ENCODE data around the gene RAMP1. TPM values are rescaled to one million over a fixed set of nuclear protein-coding genes. Genes with fewer than 3 reads are reported as not detected.
A peak's percentile ranks its signal among the peaks of the same experiment; 100 is the strongest.
"Not testable (repeated sequence)": the region's sequence is repeated elsewhere in the genome, so short reads cannot be mapped to it uniquely, and the experiment has no call there.

The RAMP1 gene
- total RNA-seq, 1 experiment from 2014 or later: 35.8 TPM

DNA sequence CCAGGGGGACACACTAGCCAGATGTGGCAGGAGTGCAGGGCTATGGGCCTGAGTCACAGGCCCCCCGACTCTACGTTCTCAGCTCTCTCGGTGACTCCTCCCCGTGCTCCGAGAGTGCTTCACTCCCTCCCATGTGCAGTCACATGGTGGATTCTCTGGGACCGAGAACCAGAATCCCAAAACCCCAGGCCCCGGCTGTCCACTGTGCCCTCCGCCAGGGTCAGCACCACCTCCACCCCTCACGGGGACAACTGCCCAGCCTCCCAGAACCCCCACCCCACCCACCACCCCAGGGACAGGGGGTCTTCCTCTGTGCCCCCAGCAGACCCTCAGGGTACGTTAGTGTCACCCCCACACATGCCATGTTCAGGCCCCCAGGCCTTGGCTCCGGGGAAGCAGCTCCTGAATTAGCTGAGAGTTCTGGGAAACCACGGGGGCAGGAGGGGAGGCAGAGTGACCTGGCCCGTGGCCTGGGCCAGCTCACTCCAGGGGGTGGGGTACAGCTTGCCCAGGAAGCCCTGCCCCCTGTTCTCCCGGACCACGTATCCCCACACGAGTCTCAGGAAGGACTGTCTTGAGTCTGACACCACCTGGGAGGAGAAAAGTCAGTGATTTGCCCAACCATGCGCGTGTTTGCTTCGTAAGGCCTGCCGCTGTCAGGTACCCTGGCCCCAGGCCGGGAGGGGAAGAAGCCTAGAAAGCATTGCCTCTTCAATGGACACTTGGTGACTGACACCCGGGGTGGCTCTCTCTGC is 4.4 kb downstream of the RAMP1 start:
- peak; percentile 24 for DNase-seq (ENCODE audit: low read depth)

DNA sequence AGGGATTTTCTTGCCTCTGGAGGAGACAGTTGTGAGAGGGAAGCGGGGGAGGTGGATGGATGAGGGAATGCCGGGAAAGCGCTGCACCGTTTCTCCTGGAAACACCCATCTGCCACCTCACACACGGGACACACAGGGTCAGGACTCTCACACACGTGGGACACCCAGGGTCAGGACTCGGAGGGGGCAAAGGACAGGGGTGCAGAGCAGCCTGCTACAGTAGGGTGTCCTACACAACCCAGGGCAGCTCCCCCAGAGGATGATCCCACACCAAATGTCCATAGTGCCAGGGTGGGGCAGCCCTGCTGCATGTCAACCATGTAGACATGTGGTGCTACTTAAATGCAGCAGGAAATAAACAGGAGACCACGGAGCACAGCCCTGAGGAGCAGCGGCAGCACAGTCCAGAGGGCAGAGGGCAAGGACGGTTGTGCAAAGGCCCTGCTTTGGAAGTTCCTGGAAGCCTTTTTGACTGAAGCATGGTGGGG is 5.1 kb downstream of the RAMP1 start:
- no peak for DNase-seq (ENCODE audit: low read depth)

DNA sequence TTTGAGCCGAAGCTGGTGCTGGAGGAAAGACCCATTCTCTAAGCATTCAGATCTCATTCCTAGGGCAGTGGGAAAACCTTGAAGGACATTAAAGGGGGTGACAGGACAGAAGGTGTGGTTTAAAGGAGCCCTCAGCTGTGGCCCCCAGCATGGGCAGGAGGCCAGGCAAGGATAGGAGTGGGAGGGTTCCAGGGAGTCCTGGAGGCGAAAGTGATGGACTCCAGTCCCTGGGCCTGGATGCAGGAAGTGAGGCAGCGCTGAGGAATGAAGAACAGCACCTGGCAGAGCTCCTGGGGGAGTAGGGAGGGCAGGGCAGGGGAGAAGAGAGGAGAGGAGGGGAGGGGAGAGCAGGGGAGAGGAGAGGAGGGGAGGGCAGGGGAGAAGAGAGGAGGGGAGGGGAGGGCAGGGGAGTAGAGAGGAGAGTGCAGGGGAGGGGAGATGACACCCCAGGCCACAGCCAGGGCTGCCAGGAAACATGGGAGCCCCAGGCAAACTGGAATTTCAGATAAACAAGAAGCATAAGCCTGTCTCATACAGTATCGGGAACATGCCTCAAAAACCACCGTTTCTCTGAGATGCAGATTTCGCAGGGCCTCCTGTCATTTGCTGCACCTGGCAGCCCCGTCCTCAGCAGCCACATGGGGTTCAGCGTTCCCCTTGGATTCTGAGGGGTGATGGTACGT is 5.7 kb downstream of the RAMP1 start:
- DNase-seq (ENCODE audit: low read depth): peak; percentile 86

GRCh38 chr2:237865623-237866041 is 6.2 kb downstream of the RAMP1 start:
- peak; percentile 43 for DNase-seq (ENCODE audit: low read depth)

- peak; percentile 71 for DNase-seq (ENCODE audit: low read depth)
Measured at GRCh38 chr2:237866101-237866621, 6.7 kb downstream of the RAMP1 start.

DNA sequence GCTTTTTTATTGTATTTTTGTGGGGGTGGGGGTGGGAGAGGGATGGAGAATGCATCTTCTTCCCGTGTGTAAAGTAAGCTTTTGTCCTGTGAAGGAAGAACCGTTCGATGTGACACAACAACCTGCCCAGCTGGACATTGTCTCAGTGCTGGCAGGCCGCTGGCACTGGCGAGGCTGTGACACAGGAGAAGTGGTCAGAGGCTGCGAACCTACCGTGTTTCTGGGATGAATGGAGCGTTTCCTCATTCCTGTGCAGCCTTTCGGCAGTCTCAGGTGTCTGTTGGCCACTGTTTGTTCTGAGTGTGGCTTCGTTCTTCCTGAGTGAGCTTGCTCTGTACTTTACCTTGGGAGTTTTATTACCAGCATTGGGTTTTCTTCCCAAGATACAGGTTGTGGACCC is 8.0 kb downstream of the RAMP1 start:
- DNase-seq (ENCODE audit: low read depth): no peak

GRCh38 chr2:237868074-237868473 is 8.7 kb downstream of the RAMP1 start:
- not testable (repeated sequence) for DNase-seq (ENCODE audit: low read depth)

GRCh38 chr2:237868631-237869342 is 9.4 kb downstream of the RAMP1 start:
- peak; percentile 36 for DNase-seq (ENCODE audit: low read depth)

DNA sequence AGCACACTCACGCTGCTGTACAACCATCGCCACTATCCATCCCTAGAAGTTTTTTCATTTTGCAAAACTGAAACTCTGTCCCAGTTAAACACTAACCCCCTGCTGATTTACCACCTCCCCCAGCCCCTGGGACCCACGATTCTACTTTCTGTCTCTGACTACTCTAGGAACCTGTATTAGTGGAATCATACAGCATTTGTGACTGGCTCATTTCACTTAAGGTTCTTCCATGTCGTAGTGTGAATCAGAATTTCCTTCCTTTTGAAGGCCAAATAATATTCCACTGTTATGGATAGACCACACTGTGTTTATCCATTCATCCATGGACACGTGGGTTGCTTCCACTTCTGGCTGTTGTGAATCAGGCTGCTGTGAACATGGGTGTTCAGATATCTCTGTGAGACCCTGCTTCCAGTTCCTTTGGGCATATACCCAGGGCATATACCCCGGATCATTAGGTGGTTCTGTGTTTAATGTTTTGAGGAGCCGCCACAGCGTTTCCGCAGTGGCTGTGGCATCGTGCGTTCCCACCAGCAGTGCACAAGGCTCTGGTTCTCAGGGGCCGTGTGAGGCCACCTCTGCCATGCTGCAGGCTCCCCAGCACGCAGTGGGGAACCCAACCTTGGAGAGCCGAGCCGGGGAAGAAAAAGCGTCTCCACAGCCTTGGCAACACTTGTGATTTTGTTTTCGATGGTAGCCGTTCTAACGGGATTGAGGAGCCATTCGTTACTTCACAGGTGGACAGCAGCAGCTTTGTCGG is 10.1 kb downstream of the RAMP1 start:
- no peak for DNase-seq (ENCODE audit: low read depth)

- DNase-seq (ENCODE audit: low read depth): no peak
Measured at GRCh38 chr2:237870126-237870525, 10.7 kb downstream of the RAMP1 start.

DNA sequence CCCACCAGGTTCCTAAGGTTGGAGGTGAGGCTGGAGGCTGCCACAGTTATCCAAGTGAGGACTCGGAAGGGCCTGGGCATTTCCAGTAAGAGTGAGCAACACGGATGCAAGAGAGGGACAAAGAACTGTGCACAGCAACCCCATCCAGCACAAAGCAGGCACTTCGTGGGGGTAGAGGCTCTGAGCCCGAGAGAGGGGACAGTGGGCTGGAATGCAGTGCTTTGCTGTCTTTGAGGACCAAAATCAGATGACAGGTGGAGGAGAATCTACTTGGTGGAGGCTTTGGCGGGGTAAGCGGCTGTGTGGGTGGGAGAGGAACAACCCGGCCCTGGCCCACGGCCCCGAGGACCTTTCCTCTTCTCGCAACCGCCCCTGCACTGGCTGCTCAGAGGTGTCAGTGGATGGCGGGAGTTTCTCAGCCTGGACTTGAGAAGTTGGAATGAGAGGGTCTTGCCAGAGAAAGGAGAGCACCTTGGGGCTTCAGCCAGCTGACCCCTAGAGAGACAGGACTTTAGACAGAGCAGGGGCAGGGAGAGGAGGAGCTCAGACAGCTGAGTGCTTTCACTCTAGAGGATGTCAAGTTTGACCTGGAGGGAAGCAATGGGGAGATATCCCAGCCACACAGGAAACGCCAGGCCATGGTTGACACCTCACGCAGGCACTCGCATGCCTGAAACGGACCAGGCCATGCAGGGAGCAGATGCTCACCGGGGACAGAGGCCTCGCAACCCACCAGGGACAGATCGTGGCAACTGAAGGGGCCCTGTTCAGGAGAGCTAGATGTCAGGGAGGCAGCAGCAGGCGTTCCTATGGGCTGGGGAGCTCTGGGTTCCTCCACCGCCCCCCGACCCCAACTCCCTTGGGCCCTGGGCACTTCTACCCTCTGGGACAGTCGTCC is 11.6 kb downstream of the RAMP1 start:
- DNase-seq (ENCODE audit: low read depth): no peak

GRCh38 chr2:237872178-237872887 is 12.9 kb downstream of the RAMP1 start:
- no peak for DNase-seq (ENCODE audit: low read depth)

DNA sequence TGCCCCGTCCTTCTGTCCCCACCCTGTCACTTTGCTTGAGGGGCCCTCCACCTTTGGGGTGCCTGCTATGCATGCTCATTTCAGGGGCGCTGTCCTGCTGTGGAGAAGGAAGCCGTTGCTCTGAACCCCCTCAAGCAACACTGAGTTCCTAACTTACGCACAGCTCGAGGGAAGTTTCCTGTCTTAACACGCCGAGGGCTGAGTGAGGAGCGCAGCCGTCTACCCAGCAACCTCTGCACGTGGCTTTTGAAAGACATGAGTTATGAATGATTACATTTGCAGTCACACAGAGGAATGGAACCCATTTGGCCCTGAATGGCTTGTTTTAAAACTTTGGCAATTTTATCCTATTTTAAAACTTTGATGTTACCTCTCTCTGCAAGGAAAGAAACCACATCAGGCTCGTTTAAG is 14.0 kb downstream of the RAMP1 start:
- DNase-seq (ENCODE audit: low read depth): no peak

DNA sequence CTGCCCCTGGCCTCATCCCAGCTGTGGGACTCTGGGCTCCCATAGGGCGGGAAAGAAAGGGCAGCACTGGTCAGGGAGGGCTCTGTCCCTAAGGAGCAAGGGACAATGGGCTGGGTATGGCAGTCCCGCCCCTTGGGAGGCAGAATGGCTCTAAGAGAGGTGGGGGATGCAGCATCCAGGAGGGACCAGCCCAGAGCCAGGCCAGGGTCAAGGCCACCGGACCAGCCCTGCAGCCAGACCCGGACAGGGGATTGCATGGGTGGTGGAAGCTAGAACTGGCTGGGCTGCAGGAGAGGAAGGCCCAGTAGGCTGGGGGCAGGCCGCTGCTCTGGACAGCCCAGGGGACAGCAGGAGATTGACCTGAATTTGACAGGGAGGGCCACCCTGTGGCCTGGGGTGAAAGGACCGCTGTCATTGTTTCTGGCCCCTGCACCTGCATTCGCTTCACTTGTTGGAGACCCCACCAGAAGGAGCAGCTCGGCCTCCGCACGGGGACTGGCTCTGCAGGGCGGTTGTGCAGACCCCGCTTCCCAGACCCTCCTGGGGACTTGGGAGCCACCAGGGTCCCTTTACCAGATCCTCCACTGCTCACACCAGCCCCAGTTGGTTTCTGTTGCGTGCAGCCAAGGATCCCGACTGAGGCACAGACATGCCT is 14.6 kb downstream of the RAMP1 start:
- no peak for DNase-seq (ENCODE audit: low read depth)

- DNase-seq (ENCODE audit: low read depth): peak; percentile 91
Measured at GRCh38 chr2:237874585-237875161, 15.2 kb downstream of the RAMP1 start.

DNA sequence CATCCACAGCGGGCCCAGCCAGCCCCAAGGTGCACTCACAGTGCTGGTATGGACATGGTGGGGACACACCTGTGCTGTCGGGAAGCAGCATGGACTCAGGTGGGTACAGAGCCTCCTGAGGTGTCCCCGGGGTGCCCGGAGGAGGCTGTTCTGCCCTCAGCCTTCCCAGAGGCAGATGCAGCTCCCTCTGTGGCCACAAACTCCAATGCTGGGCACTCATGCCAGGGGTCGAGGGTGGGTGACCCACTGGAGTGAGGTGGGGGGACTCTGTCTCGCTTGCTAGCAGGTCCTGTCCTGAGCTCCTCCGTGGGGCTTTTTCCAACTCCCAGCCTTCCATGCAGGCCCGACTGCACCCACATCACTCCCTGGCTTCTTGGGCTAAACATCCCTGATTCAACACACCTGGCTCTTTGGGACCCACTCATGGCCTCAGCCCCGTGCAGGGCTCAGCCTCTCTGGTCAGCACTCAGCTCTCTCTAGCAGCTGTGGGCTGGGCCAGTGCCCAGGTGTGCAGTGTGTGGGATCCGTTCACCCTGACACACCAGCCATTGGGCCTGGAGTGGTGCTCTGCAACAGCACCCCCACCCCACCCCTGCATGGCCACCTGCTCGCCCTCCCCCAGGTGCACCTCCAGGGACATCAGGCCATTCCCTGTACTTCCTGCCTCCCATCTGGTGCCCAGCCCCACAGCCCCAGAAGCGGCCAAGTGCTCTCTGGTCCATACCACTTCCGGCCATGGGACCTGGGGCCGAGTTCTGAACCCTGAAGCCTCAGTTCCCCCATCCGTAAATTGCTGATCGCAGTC is 16.0 kb downstream of the RAMP1 start:
- DNase-seq (ENCODE audit: low read depth): no peak

DNA sequence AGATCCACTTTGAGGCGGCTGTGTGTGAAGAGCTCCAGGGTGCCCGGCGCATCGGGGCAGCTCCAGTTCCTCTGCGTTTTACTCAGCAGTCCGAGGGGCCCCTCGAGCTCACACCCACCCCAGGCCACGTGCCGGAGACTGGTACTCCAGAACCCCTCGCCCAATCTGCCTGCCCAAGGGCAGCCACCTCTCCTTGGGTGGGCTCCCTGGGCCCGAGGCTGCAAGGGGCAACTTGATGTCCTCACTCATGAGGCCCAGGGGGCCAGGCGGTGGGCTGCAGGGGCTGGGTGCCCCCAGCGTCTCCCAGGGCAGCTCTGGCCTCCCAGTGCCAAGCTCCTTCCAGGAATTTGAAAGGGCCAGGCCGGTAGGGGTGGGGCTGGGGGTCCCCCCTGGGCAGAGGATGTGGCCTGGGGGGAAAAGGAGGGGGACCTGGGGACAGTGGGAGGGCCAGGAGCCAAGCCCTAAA is 16.7 kb downstream of the RAMP1 start:
- DNase-seq (ENCODE audit: low read depth): no peak

DNA sequence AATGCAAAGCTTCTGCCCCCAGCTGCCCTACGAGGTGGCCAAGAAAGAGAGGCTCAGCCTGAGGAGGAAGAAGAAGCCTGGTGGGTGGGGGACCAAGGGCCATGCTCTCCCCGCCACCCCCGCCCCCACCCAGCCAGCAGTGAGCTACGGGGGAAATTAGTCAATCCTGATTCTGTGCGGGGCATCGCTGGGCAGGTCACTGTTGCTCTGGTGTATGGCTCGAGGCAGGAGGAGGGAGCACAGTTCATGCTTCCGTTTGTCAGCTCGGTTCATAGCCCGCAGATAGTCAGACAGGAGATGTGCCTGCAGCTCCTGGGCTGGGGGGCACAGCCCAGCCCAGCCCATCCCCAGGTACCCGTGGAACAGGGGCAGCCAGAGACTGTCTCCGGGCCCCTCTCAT is 17.1 kb downstream of the RAMP1 start:
- no peak for DNase-seq (ENCODE audit: low read depth)

Measured in M059J (cell line).